Gastrocnemius medialis (tissue), 4 donors: ENCODE data around the gene FDXACB1. TPM values are rescaled to one million over a fixed set of nuclear protein-coding genes. Genes with fewer than 3 reads are reported as not detected.

Experiments
- ATAC-seq, 2 donors: fragments of 150-250 bp; one replicate each; pipeline ENCODE4 v1.9.1; 2016
- DNase-seq, 2 donors: peaks; one replicate each; pipeline ENCODE4 v3.0.0-alpha.2; 2019
- H3K27ac ChIP-seq, 4 donors: fragments of 200-600 bp; sonication (generic); 1 replicate in 1 of 4; 2 replicates in 3 of 4; pipeline ENCODE4 v1.5.1; 2016 to 2018; ENCODE audit warnings: mild to moderate bottlenecking in 2 of 4, moderate library complexity in 1 of 4
- H3K27me3 ChIP-seq, 3 donors: fragments of 200-600 bp; sonication (generic) in 2 of 3; 1 replicate in 1 of 3; 2 replicates in 2 of 3; pipeline versions ENCODE4 v1.5.1 to v1.6.0; 2016 to 2019; ENCODE audit warnings: mild to moderate bottlenecking in 1 of 3, moderate library complexity in 1 of 3
- H3K36me3 ChIP-seq, 2 donors: fragments of 200-600 bp; sonication (generic) in 1 of 2; one replicate each; pipeline ENCODE4 v1.5.1; 2017 to 2018
- H3K4me1 ChIP-seq, 2 donors: fragments of 200-600 bp; sonication (generic) in 1 of 2; one replicate each; pipeline ENCODE4 v1.5.1; 2016 to 2017; ENCODE audit warnings: mild to moderate bottlenecking in 2 of 2
- H3K4me3 ChIP-seq, 4 donors: fragments of 200-600 bp; sonication (generic) in 3 of 4; 1 replicate in 1 of 4; 2 replicates in 3 of 4; pipeline ENCODE4 v1.5.1; 2016 to 2019; ENCODE audit warnings: mild to moderate bottlenecking in 2 of 4
- H3K9me3 ChIP-seq, 3 donors: fragments of 200-600 bp; sonication (generic) in 2 of 3; 1 replicate in 1 of 3; 2 replicates in 2 of 3; pipeline ENCODE4 v1.5.1; 2016 to 2019
- CTCF ChIP-seq, 5 experiments: fragments of 450-650 bp in 3 of 5; fragments of 200-600 bp in 2 of 5; sonication (generic) in 2 of 5; IDR thresholded peaks in 4 of 5; conservative IDR thresholded peaks in 1 of 5; 1 replicate in 4 of 5; 2 replicates in 1 of 5; pipeline ENCODE4 v1.5.1; 2016 to 2019; ENCODE audit warnings: antibody characterized with exemption in 5 of 5, mild to moderate bottlenecking in 3 of 5, moderate library complexity in 3 of 5
- POLR2A ChIP-seq, 2 donors: fragments of 450-650 bp; IDR thresholded peaks; one replicate each; pipeline ENCODE4 v1.6.1; 2017; ENCODE audit warnings: antibody characterized with exemption in 2 of 2, mild to moderate bottlenecking in 2 of 2, moderate library complexity in 2 of 2
- in situ Hi-C, 4 donors: fragments of 200-750 bp; cut with MboI; loops; one replicate each; pipeline versions ENCODE4 v1.15.0 to v1.8.0; 2017; ENCODE audit warnings: low sequenced_read_pairs in 4 of 4
- intact Hi-C: fragments of 100-400 bp; cut with DNase I; formaldehyde crosslinking; loops from one replicate; pipeline ENCODE4 v1.15.1; 2023; ENCODE audit warnings: low total_unique reads
- total RNA-seq, 4 donors: library from RNA; depleted of rRNA; stranded (reverse); fragments of >200 nt; gene quantifications; one replicate each; pipeline versions ENCODE4 v1.1.0 to v1.2.3, GENCODE V29; 2016

FDXACB1 gene
- total RNA-seq, 4 donors from 2014 or later: 0.11 to 0.91 (median 0.29) TPM

- Histone ChIP-seq H3K27me3 (no peaks in the 10 kb centered on the region), H3K4me3 (no peak overlapping the region), H3K27ac (peak overlapping the region in 1 of 4 donors; percentile 69), H3K9me3 (no peaks in the 10 kb centered on the region), H3K4me1 (peaks cover 29 to 44% of the 10 kb centered on the region in 2 donors), H3K36me3 (peaks cover 0 to 4% of the 10 kb centered on the region in 2 donors)
- intact Hi-C loops: no loop called here
- ATAC-seq: no peak
- TF ChIP-seq POLR2A (IDR thresholded peaks at IDR 0.05) (no peak), CTCF (IDR thresholded peaks at IDR 0.05 in 4 of 5, conservative IDR thresholded peaks at IDR 0.05 in 1 of 5) (no peak)
- no peak for DNase-seq
- in situ Hi-C loops: no loop called here
These were observed 45.4 kb downstream of the FDXACB1 start for GRCh38 chr11:111833524-111833923.

GRCh38 chr11:111829185-111829968, 49.6 kb downstream of the FDXACB1 start:
- Histone ChIP-seq H3K4me1 (peaks cover 17 to 42% of the 10 kb centered on the region in 2 donors), H3K27me3 (no peaks in the 10 kb centered on the region), H3K4me3 (no peak overlapping the region), H3K9me3 (no peaks in the 10 kb centered on the region), H3K27ac (peak overlapping the region in 3 of 4 donors; percentile 6 to 89 (median 67)), H3K36me3 (no peaks in the 10 kb centered on the region)
- ATAC-seq (no peak), DNase-seq (no peak)
- TF ChIP-seq POLR2A (IDR thresholded peaks at IDR 0.05): no peak
- TF ChIP-seq CTCF (IDR thresholded peaks at IDR 0.05 in 4 of 5, conservative IDR thresholded peaks at IDR 0.05 in 1 of 5): no peak
- in situ Hi-C loops: no loop called here
- intact Hi-C loops: loop anchor here (5.0 kb wide), 1 partner anchor 97 kb away; no protein-coding TSS in a partner anchor

- no peak for TF ChIP-seq POLR2A (IDR thresholded peaks at IDR 0.05)
- no peak for TF ChIP-seq CTCF (IDR thresholded peaks at IDR 0.05 in 4 of 5, conservative IDR thresholded peaks at IDR 0.05 in 1 of 5)
- H3K27me3 ChIP-seq: no peaks in the 10 kb centered on the region
- DNase-seq (no peak), ATAC-seq (peak; percentile 94 to 96)
- H3K4me3 ChIP-seq: peak overlapping the region in 2 of 4 donors; percentile 2 to 3
- H3K9me3 ChIP-seq: no peaks in the 10 kb centered on the region
- H3K4me1 ChIP-seq: peaks cover 26 to 44% of the 10 kb centered on the region in 2 donors
- intact Hi-C loops: loop anchor here (5.0 kb wide), 1 partner anchor 94 kb away; no protein-coding TSS in a partner anchor
- peak overlapping the region; percentile 67 to 89 (median 80) for H3K27ac ChIP-seq
- in situ Hi-C loops: no loop called here
- no peaks in the 10 kb centered on the region for H3K36me3 ChIP-seq
These were observed 52.5 kb downstream of the FDXACB1 start for GRCh38 chr11:111826322-111826950.

Other genes with a start within 250 kb of the FDXACB1 start
- 10 to 100 TPM in 2 of 4 donors, 1 to 10 TPM in 2; 7.3 to 16.0 (median 9.4) TPM for gene PPP2R1B, start 112.8 kb downstream of the FDXACB1 start, total RNA-seq
- gene ALG9, start 7.6 kb downstream of the FDXACB1 start, total RNA-seq: 10 to 100 TPM; 10.3 to 22.5 (median 14.9) TPM
- gene CFAP68, start 376 bp upstream of the FDXACB1 start, total RNA-seq: 10 to 100 TPM in 2 of 4 donors, 1 to 10 TPM in 2; 8.2 to 20.9 (median 9.8) TPM
- gene CRYAB, start 32.6 kb upstream of the FDXACB1 start, total RNA-seq: 1,000 to 10,000 TPM in 2 of 4 donors, 100 to 1,000 TPM in 2; 763 to 2,291 (median 1,427) TPM
- 1 to 10 TPM in 3 of 4 donors, under 1 TPM in 1; 0.41 to 4.6 (median 2.4) TPM for gene HSPB2, start 33.6 kb upstream of the FDXACB1 start, total RNA-seq
- 10 to 100 TPM in 2 of 4 donors, 1 to 10 TPM in 2; 6.3 to 23.8 (median 11.9) TPM for gene C11orf52, start 39.7 kb upstream of the FDXACB1 start, total RNA-seq
- 10 to 100 TPM in 1 of 4 donors, 1 to 10 TPM in 3; 1.9 to 10.4 (median 5.0) TPM for gene DIXDC1, start 58.2 kb upstream of the FDXACB1 start, total RNA-seq
- 100 to 1,000 TPM in 1 of 4 donors, 10 to 100 TPM in 3; 60.1 to 117 (median 67.8) TPM for gene DLAT, start 146.2 kb upstream of the FDXACB1 start, total RNA-seq
- 1 to 10 TPM in 2 of 4 donors, under 1 TPM in 2; 0.42 to 1.6 (median 0.92) TPM for gene PIH1D2, start 194.9 kb upstream of the FDXACB1 start, total RNA-seq
- 10 to 100 TPM in 2 of 4 donors, 1 to 10 TPM in 2; 4.0 to 10.5 (median 9.0) TPM for gene NKAPD1, start 195.1 kb upstream of the FDXACB1 start, total RNA-seq
- gene TIMM8B, start 207.6 kb upstream of the FDXACB1 start, total RNA-seq: 10 to 100 TPM; 60.3 to 93.2 (median 69.4) TPM
- gene SDHD, start 207.7 kb upstream of the FDXACB1 start, total RNA-seq: 100 to 1,000 TPM; 170 to 261 (median 202) TPM